Left ventricle myocardium inferior (tissue), 1 donor: ENCODE results near the gene MAML3. TPM values are rescaled to one million over a fixed set of nuclear protein-coding genes. Genes with fewer than 3 reads are reported as not detected.

Experiments
- DNase-seq: peaks from one replicate; pipeline ENCODE4 v3.0.0-alpha.2; 2020
- H3K27ac ChIP-seq: fragments of 200-600 bp; replicated peaks from 2 replicates; pipeline ENCODE4 v1.8.0; 2021
- H3K27me3 ChIP-seq: fragments of 200-600 bp; 2 replicates; pipeline ENCODE4 v1.8.0; 2021; ENCODE audit warnings: low read depth
- H3K36me3 ChIP-seq: fragments of 200-600 bp; 2 replicates; pipeline ENCODE4 v1.8.0; 2021
- H3K4me1 ChIP-seq: fragments of 200-600 bp; 2 replicates; pipeline ENCODE4 v1.8.0; 2021
- H3K4me3 ChIP-seq: fragments of 200-600 bp; 2 replicates; pipeline ENCODE4 v1.8.0; 2021; ENCODE audit warnings: mild to moderate bottlenecking, moderate library complexity
- H3K9me3 ChIP-seq: fragments of 200-600 bp; replicated peaks from 2 replicates; pipeline ENCODE4 v1.8.0; 2021
- CTCF ChIP-seq: fragments of 200-600 bp; IDR thresholded peaks from 2 replicates; pipeline ENCODE4 v1.8.0; 2021; ENCODE audit warnings: antibody characterized with exemption, mild to moderate bottlenecking, borderline replicate concordance
- intact Hi-C: fragments of 100-400 bp; cut with micrococcal nuclease; formaldehyde crosslinking; loops from one replicate; pipeline ENCODE4 v1.11.0; 2022
- total RNA-seq: library from RNA; stranded (reverse); fragmentation: NEBNext Ultra II Directional; extraction: Animal tissue kit (Norgen Biotek cat#: 25700); gene quantifications from one replicate; pipeline ENCODE4 v1.2.1, GENCODE V29; 2021
- donor health status: DM: no; HTN: yes; CAD: no; lungs with severe emphysema.

MAML3 gene
- total RNA-seq, 1 donor from 2014 or later: 2.6 TPM

- no peak for TF ChIP-seq CTCF
- Histone ChIP-seq H3K27me3 (no peaks in the 10 kb centered on the region), H3K36me3 (no peaks in the 10 kb centered on the region), H3K9me3 (no peaks in the 10 kb centered on the region), H3K4me3 (no peak overlapping the region), H3K4me1 (peaks cover 6% of the 10 kb centered on the region), H3K27ac (no peak overlapping the region)
- intact Hi-C loops: loop anchor here (10.0 kb wide), 1 partner anchor 66 kb away; no protein-coding TSS in a partner anchor
- peak; percentile 28 for DNase-seq
Observed at GRCh38 chr4:140069066-140069465, 84.9 kb downstream of the MAML3 start.

DNA sequence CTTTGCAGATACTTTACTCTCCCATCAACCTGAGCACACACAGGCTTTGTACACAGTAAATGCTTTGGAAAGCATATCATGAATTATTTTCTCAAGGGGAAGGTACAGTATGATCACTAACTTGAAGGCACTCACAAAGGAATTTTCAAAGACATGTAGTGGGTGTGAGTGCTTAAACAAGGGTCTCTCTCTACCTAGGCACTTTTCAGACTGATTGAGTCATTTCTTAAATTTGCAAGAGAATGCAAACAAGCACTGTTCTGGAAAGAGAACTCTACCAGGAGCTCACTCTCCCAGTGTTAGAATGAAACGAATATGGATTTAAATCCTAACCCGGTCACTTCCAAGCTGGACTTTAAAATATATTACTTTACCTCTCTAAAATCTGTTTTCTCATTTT is 85.7 kb downstream of the MAML3 start:
- DNase-seq: no peak
- intact Hi-C loops: loop anchor here (10.0 kb wide), 1 partner anchor 67 kb away; no protein-coding TSS in a partner anchor
- no peaks in the 10 kb centered on the region for H3K36me3 ChIP-seq

GRCh38 chr4:140066031-140066930 is 87.7 kb downstream of the MAML3 start:
- H3K9me3 ChIP-seq: no peaks in the 10 kb centered on the region
- DNase-seq: no peak
- no peak overlapping the region for H3K27ac ChIP-seq
- H3K36me3 ChIP-seq: no peaks in the 10 kb centered on the region
- H3K4me3 ChIP-seq: no peak overlapping the region
- intact Hi-C loops: loop anchor here (10.0 kb wide), 1 partner anchor 69 kb away; no protein-coding TSS in a partner anchor
- no peaks in the 10 kb centered on the region for H3K27me3 ChIP-seq
- TF ChIP-seq CTCF: no peak
- peaks cover 6% of the 10 kb centered on the region for H3K4me1 ChIP-seq

More for the DNA sequence above, 85.7 kb downstream of the MAML3 start:
- no peak for TF ChIP-seq CTCF
- Histone ChIP-seq H3K4me1 (peaks cover 6% of the 10 kb centered on the region), H3K4me3 (no peak overlapping the region), H3K27ac (no peak overlapping the region), H3K27me3 (no peaks in the 10 kb centered on the region), H3K9me3 (no peaks in the 10 kb centered on the region)

DNA sequence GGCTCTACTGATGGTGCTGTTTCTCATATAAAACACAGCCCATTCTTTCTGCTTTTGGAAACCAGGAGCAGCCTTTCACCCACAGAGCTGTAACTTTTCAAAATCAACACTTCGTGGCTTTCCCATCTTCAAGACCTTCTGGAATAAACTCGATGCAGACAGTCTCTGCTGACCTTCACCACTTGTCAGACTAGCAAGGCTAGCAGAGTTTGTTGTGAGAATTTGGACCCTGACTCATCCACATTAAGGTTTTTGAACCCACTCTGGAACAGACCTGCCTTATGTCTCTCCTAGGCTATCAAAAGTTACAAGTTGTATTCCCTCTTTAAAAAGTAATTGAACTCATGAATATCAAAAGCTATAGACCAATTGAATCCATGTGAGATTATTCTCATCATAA is 88.6 kb downstream of the MAML3 start:
- H3K27ac ChIP-seq: no peak overlapping the region
- DNase-seq: no peak
- no peak for TF ChIP-seq CTCF
- intact Hi-C loops: loop anchor here (10.0 kb wide), 1 partner anchor 69 kb away; no protein-coding TSS in a partner anchor
- no peak overlapping the region for H3K4me3 ChIP-seq
- H3K9me3 ChIP-seq: no peaks in the 10 kb centered on the region
- no peaks in the 10 kb centered on the region for H3K36me3 ChIP-seq
- H3K27me3 ChIP-seq: no peaks in the 10 kb centered on the region
- H3K4me1 ChIP-seq: no peaks in the 10 kb centered on the region

DNA sequence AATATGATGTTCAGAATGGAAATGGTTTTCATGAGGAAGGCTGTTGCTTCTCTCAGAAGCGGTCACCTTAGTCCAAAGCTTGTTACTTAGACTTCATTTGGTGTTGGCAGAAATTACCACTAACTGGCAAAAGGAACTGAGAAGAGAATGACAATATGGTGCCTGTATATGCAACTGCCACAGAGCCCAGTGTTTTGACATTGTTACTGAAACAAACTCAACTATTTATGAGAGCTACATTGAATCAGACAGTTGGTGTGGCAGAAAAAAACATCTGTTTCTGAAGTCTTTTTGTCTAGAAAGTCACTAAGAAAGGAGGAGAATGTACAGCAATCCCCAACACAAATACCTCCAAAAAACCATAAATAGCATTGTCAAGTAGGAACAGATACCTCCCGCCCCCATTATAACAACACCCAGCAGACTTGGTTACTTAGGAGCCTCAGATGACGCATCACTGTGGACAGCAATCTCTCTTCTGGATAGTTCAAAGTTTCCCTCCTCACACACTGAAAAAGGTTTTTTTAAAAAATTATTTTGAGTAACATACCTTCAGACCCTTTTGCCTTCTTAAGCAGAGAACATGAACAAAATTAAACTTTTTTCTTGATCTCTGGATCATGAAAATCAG is 92.2 kb downstream of the MAML3 start:
- no peak overlapping the region for H3K4me3 ChIP-seq
- H3K9me3 ChIP-seq: no peaks in the 10 kb centered on the region
- no peaks in the 10 kb centered on the region for H3K27me3 ChIP-seq
- TF ChIP-seq CTCF: no peak
- H3K4me1 ChIP-seq: peaks cover 10% of the 10 kb centered on the region
- H3K36me3 ChIP-seq: no peaks in the 10 kb centered on the region
- DNase-seq: no peak
- intact Hi-C loops: loop anchor here (10.0 kb wide), 1 partner anchor 73 kb away; no protein-coding TSS in a partner anchor
- no peak overlapping the region for H3K27ac ChIP-seq
